Epithelial cell of esophagus (primary cell): ENCODE results near the gene ZNF415.
"Not testable (repeated sequence)": the region's sequence is repeated elsewhere in the genome, so short reads cannot be mapped to it uniquely, and the experiment has no call there.

Experiments used
- DNase-seq: peaks from one replicate; pipeline ENCODE4 v3.0.0; 2010; ENCODE audit warnings: low read depth
- H3K4me3 ChIP-seq: 2 replicates; pipeline ENCODE4 v1.5.1; 2011; ENCODE audit warnings: mild to moderate bottlenecking, low read length, control low read depth
- CTCF ChIP-seq: IDR thresholded peaks from 2 replicates; pipeline ENCODE4 v1.5.1; 2011; ENCODE audit warnings: low read depth, mild to moderate bottlenecking, low read length, control low read depth, inconsistent platforms; ENCODE audit not compliant: insufficient read depth; ENCODE audit errors: missing control alignments

ZNF415 gene

GRCh38 chr19:53131085-53131590 is 1.6 kb downstream of the ZNF415 start:
- TF ChIP-seq CTCF: no peak
- DNase-seq: no peak
- no peak overlapping the region for H3K4me3 ChIP-seq

GRCh38 chr19:53130506-53130905 is 2.2 kb downstream of the ZNF415 start:
- DNase-seq: peak; percentile 36
- TF ChIP-seq CTCF: no peak
- no peak overlapping the region for H3K4me3 ChIP-seq

- not testable (repeated sequence) for H3K4me3 ChIP-seq, DNase-seq
Observed at GRCh38 chr19:53126733-53127526, 5.8 kb downstream of the ZNF415 start.

GRCh38 chr19:53123400-53123799 is 9.3 kb downstream of the ZNF415 start:
- DNase-seq: no peak
- no peak overlapping the region for H3K4me3 ChIP-seq
- no peak for TF ChIP-seq CTCF

GRCh38 chr19:53112286-53112685 is 20.4 kb downstream of the ZNF415 start:
- H3K4me3 ChIP-seq: no peak overlapping the region
- TF ChIP-seq CTCF: no peak
- peak; percentile 33 for DNase-seq

GRCh38 chr19:53109527-53109926 is 23.2 kb downstream of the ZNF415 start:
- H3K4me3 ChIP-seq: no peak overlapping the region
- no peak for TF ChIP-seq CTCF
- no peak for DNase-seq

- peak; percentile 95 for DNase-seq
- TF ChIP-seq CTCF: no peak
- H3K4me3 ChIP-seq: peak within 1 kb of the TSS; percentile 96
Observed at GRCh38 chr19:53103234-53104203, 29.2 kb downstream of the ZNF415 start, which contains the start of gene ZNF160. Gene ZNF160, minus strand, starts transcription at chr19:53103422. Its CDS starts 17,146 bp downstream, at chr19:53086276.
